Measurements from ENCODE around the gene CATSPERB.
A peak's percentile ranks its signal among the peaks of the same experiment; 100 is the strongest.
"Not testable (repeated sequence)": the region's sequence is repeated elsewhere in the genome, so short reads cannot be mapped to it uniquely, and the experiment has no call there.

Gene CATSPERB

GRCh38 chr14:91732439-91732838 is 553 bp upstream of the CATSPERB start:
- DNase-seq (ENCODE audit: low read depth in 3 of 3), result no peak

GRCh38 chr14:91731018-91731417 is 868 bp downstream of the CATSPERB start:
- DNase-seq (ENCODE audit: low read depth in 3 of 3), result no peak

- no peak for DNase-seq (ENCODE audit: low read depth in 3 of 3)
Measured at GRCh38 chr14:91729756-91730155, 2.1 kb downstream of the CATSPERB start.

- DNase-seq (ENCODE audit: low read depth in 3 of 3), result no peak
Measured at GRCh38 chr14:91728616-91729183, 3.2 kb downstream of the CATSPERB start.

- no peak for DNase-seq (ENCODE audit: low read depth in 3 of 3)
Measured at GRCh38 chr14:91727121-91727520, 4.8 kb downstream of the CATSPERB start.

- DNase-seq (ENCODE audit: low read depth in 3 of 3), result no peak
Measured at GRCh38 chr14:91723501-91723900, 8.4 kb downstream of the CATSPERB start.

GRCh38 chr14:91722386-91722785 is 9.5 kb downstream of the CATSPERB start:
- no peak for DNase-seq (ENCODE audit: low read depth in 3 of 3)

- DNase-seq (ENCODE audit: low read depth in 3 of 3), result no peak
Measured at GRCh38 chr14:91719839-91720238, 12.0 kb downstream of the CATSPERB start.

- no peak for DNase-seq (ENCODE audit: low read depth in 3 of 3)
Measured at GRCh38 chr14:91716999-91717398, 14.9 kb downstream of the CATSPERB start.

- DNase-seq (ENCODE audit: low read depth in 3 of 3), result peak in 1 of 3 experiments; percentile 3
Measured at GRCh38 chr14:91714805-91715204, 17.1 kb downstream of the CATSPERB start.

- no peak for DNase-seq (ENCODE audit: low read depth in 3 of 3)
Measured at GRCh38 chr14:91708795-91709194, 23.1 kb downstream of the CATSPERB start.

GRCh38 chr14:91706996-91707395 is 24.9 kb downstream of the CATSPERB start:
- no peak for DNase-seq (ENCODE audit: low read depth in 3 of 3)

- no peak for DNase-seq (ENCODE audit: low read depth in 3 of 3)
Measured at GRCh38 chr14:91694643-91695042, 37.2 kb downstream of the CATSPERB start.

GRCh38 chr14:91693346-91693745 is 38.5 kb downstream of the CATSPERB start:
- no peak for DNase-seq (ENCODE audit: low read depth in 3 of 3)

- DNase-seq (ENCODE audit: low read depth in 3 of 3), result no peak
Measured at GRCh38 chr14:91692075-91692474, 39.8 kb downstream of the CATSPERB start.

- DNase-seq (ENCODE audit: low read depth in 3 of 3), result no peak
Measured at GRCh38 chr14:91689608-91690007, 42.3 kb downstream of the CATSPERB start.

GRCh38 chr14:91687436-91687835 is 44.5 kb downstream of the CATSPERB start:
- DNase-seq (ENCODE audit: low read depth in 3 of 3), result not testable (repeated sequence)

GRCh38 chr14:91685600-91685999 is 46.3 kb downstream of the CATSPERB start:
- DNase-seq (ENCODE audit: low read depth in 3 of 3), result no peak

- DNase-seq (ENCODE audit: low read depth in 3 of 3), result no peak
Measured at GRCh38 chr14:91681893-91682563, 49.9 kb downstream of the CATSPERB start.

GRCh38 chr14:91681118-91681517 is 50.8 kb downstream of the CATSPERB start:
- no peak for DNase-seq (ENCODE audit: low read depth in 3 of 3)

- no peak for DNase-seq (ENCODE audit: low read depth in 3 of 3)
Measured at GRCh38 chr14:91679273-91679672, 52.6 kb downstream of the CATSPERB start.

- not testable (repeated sequence) for DNase-seq (ENCODE audit: low read depth in 3 of 3)
Measured at GRCh38 chr14:91677687-91678086, 54.2 kb downstream of the CATSPERB start.

- DNase-seq (ENCODE audit: low read depth in 3 of 3), result no peak
Measured at GRCh38 chr14:91674911-91675310, 57.0 kb downstream of the CATSPERB start.

- DNase-seq (ENCODE audit: low read depth in 3 of 3), result no peak
Measured at GRCh38 chr14:91669867-91670266, 62.0 kb downstream of the CATSPERB start.

All from stimulated activated CD4-positive, alpha-beta T cell treated with anti-CD3 and anti-CD28 coated beads, TNF-alpha, amount 100 ng/mL, for 24 hours (primary cell).